ENCODE data around the gene KLK12. TPM values are rescaled to one million over a fixed set of nuclear protein-coding genes. Genes with fewer than 3 reads are reported as not detected.

The KLK12 gene
- total RNA-seq, 2 donors from 2014 or later = not detected

GRCh38 chr19:51012661-51013190 is 22.1 kb downstream of the KLK12 start:
- Histone ChIP-seq H3K27me3 (replicated peaks; ENCODE audit: insufficient read depth) (no peaks in the 10 kb centered on the region), H3K9me3 (no peaks in the 10 kb centered on the region), H3K27ac (no peak overlapping the region), H3K4me3 (no peak overlapping the region), H3K4me1 (ENCODE audit: control insufficient read depth in 1 of 2, low read depth in 2 of 2) (peaks cover 0 to 5% of the 10 kb centered on the region in 2 donors), H3K36me3 (no peaks in the 10 kb centered on the region)
- TF ChIP-seq, protein P1, sequence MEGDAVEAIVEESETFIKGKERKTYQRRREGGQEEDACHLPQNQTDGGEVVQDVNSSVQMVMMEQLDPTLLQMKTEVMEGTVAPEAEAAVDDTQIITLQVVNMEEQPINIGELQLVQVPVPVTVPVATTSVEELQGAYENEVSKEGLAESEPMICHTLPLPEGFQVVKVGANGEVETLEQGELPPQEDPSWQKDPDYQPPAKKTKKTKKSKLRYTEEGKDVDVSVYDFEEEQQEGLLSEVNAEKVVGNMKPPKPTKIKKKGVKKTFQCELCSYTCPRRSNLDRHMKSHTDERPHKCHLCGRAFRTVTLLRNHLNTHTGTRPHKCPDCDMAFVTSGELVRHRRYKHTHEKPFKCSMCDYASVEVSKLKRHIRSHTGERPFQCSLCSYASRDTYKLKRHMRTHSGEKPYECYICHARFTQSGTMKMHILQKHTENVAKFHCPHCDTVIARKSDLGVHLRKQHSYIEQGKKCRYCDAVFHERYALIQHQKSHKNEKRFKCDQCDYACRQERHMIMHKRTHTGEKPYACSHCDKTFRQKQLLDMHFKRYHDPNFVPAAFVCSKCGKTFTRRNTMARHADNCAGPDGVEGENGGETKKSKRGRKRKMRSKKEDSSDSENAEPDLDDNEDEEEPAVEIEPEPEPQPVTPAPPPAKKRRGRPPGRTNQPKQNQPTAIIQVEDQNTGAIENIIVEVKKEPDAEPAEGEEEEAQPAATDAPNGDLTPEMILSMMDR (IDR thresholded peaks at IDR 0.05) = no peak
- ATAC-seq (ENCODE audit: insufficient number of reproducible peaks, low FRiP score, low read depth) (no peak), DNase-seq (ENCODE audit: low spot score) (no peak)

DNA sequence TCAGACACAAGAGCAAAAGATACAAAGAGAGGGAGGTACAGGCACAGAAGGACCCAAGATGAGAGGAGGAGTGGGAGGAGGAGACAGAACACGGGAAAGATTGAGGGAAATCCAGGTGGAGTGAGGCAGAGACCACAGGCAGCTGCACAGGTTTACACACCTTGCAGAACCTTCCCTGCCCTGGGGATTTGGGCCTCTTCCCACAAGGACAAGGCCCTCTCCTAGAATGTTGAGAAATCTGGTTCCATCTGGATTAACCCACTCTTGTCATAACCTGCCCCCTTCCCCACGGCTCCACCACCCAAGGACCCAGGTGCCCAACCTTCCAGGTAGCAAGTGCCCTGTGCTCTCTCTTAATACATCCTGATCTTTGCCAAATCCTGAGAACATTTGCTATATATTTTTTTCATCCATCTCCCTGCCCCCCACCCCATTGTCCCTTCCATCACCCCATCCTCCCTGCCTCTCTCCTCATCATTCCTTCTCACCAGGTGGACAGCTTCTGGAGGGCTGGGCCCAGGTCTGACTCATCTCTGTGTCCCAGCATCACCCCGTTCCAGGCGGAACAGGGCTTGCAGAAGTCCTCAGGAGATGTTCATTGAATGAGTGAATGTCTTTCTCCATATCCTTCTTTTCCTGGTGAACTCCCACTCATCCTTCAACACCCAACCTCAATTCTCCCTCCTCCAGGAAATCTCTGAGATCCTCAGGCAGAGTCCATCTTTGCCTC is 24.6 kb downstream of the KLK12 start:
- H3K27me3 ChIP-seq (replicated peaks; ENCODE audit: insufficient read depth) = no peaks in the 10 kb centered on the region
- no peak for DNase-seq (ENCODE audit: low spot score)
- ATAC-seq (ENCODE audit: insufficient number of reproducible peaks, low FRiP score, low read depth) = no peak
- H3K4me3 ChIP-seq = no peak overlapping the region
- TF ChIP-seq, protein P1 (IDR thresholded peaks at IDR 0.05) = no peak
- no peaks in the 10 kb centered on the region for H3K4me1 ChIP-seq (ENCODE audit: control insufficient read depth in 1 of 2, low read depth in 2 of 2)
- no peaks in the 10 kb centered on the region for H3K36me3 ChIP-seq
- H3K9me3 ChIP-seq = no peaks in the 10 kb centered on the region
- no peak overlapping the region for H3K27ac ChIP-seq

- ATAC-seq (ENCODE audit: insufficient number of reproducible peaks, low FRiP score, low read depth) (no peak), DNase-seq (ENCODE audit: low spot score) (no peak)
- Histone ChIP-seq H3K4me1 (ENCODE audit: control insufficient read depth in 1 of 2, low read depth in 2 of 2) (no peaks in the 10 kb centered on the region), H3K36me3 (no peaks in the 10 kb centered on the region), H3K4me3 (no peak overlapping the region), H3K27ac (no peak overlapping the region), H3K27me3 (replicated peaks; ENCODE audit: insufficient read depth) (no peaks in the 10 kb centered on the region), H3K9me3 (no peaks in the 10 kb centered on the region)
- TF ChIP-seq, protein P1 (IDR thresholded peaks at IDR 0.05) = no peak
Measured at GRCh38 chr19:51009061-51009891, 25.5 kb downstream of the KLK12 start.

DNA sequence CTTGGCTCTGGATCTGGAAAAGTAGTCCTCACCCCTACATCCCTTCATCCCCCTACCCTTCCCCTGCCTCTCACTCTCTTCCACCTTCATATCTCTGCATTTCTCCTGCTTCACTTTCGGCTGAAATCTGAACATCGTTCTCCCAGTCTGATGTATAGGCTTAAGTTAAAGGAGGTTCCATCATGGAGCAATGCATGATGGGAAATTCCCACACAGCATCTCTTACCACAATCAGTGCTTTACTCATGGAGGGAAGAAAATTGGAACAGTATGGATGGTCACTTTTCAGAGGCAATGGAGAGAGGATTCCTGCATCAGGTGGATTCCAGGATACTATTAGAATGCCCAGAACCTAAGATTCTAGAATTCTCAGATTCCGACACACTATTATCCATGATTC is 27.3 kb downstream of the KLK12 start:
- H3K36me3 ChIP-seq = no peaks in the 10 kb centered on the region
- no peaks in the 10 kb centered on the region for H3K9me3 ChIP-seq
- TF ChIP-seq, protein P1 (IDR thresholded peaks at IDR 0.05) = no peak
- no peak overlapping the region for H3K27ac ChIP-seq
- no peak for ATAC-seq (ENCODE audit: insufficient number of reproducible peaks, low FRiP score, low read depth)
- no peaks in the 10 kb centered on the region for H3K4me1 ChIP-seq (ENCODE audit: control insufficient read depth in 1 of 2, low read depth in 2 of 2)
- no peak for DNase-seq (ENCODE audit: low spot score)
- no peaks in the 10 kb centered on the region for H3K27me3 ChIP-seq (replicated peaks; ENCODE audit: insufficient read depth)
- no peak overlapping the region for H3K4me3 ChIP-seq

GRCh38 chr19:51006406-51006805 is 28.4 kb downstream of the KLK12 start:
- Histone ChIP-seq H3K9me3 (no peaks in the 10 kb centered on the region), H3K36me3 (no peaks in the 10 kb centered on the region), H3K4me1 (ENCODE audit: control insufficient read depth in 1 of 2, low read depth in 2 of 2) (no peaks in the 10 kb centered on the region), H3K27me3 (replicated peaks; ENCODE audit: insufficient read depth) (no peaks in the 10 kb centered on the region), H3K27ac (no peak overlapping the region), H3K4me3 (no peak overlapping the region)
- DNase-seq (ENCODE audit: low spot score) = no peak
- TF ChIP-seq, protein P1 (IDR thresholded peaks at IDR 0.05) = no peak
- no peak for ATAC-seq (ENCODE audit: insufficient number of reproducible peaks, low FRiP score, low read depth)
